ENCODE data around the gene C11orf16.

The C11orf16 gene

DNA sequence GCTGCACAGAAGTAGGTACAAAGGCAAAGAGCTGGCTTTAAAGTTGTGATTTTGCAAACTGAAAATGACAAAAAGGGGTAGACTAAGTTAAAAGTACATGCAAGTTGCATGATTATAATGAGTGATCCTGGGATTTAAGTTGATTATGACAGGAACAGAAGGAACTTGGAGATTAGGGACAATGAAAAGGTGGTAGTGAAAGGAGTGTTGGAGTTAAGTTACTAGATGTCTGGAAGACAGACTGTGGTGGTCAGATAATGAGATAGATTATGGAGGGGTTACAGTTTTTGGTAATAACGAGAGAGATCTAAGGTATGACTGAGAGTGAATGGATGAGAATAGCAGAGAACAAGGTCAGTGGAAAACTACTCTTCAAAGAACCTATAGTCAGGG is 39.2 kb upstream of the C11orf16 start:
- ChIA-PET POLR2A (no interaction called here), CTCF (interaction anchor here (0.7 kb wide), 1 partner anchor 16 kb away, joined by 3 read pairs; no protein-coding TSS in a partner anchor)
- Histone ChIP-seq H3K36me3 (ENCODE audit: control insufficient read depth in 2 of 2, insufficient read depth in 1 of 2, low read length in 2 of 2) (no peaks in the 10 kb centered on the region), H3K9me3 (ENCODE audit: control insufficient read depth, insufficient read depth, low read depth, low read length) (no peaks in the 10 kb centered on the region), H3K27ac (ENCODE audit: extremely low read depth, low read depth, low read length) (no peak overlapping the region), H3K4me1 (ENCODE audit: control insufficient read depth, insufficient read depth, low read length) (no peaks in the 10 kb centered on the region), H3K4me3 (ENCODE audit: low read depth, low read length) (no peak overlapping the region)
- TF ChIP-seq, protein P1, sequence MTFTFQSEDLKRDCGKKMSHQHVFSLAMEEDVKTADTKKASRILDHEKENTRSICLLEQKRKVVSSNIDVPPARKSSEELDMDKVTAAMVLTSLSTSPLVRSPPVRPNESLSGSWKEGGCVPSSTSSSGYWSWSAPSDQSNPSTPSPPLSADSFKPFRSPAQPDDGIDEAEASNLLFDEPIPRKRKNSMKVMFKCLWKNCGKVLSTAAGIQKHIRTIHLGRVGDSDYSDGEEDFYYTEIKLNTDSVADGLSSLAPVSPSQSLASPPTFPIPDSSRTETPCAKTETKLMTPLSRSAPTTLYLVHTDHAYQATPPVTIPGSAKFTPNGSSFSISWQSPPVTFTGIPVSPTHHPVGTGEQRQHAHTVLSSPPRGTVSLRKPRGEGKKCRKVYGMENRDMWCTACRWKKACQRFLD (tag by site-specific recombination; IDR thresholded peaks at IDR 0.05), result no peak
- TF ChIP-seq ZNF623 (tag by site-specific recombination; IDR thresholded peaks at IDR 0.05) (no peak), ZNF16 (tag by site-specific recombination; IDR thresholded peaks at IDR 0.05; ENCODE audit: low read depth) (no peak), ZNF416 (tag by site-specific recombination; IDR thresholded peaks at IDR 0.05) (no peak), ZNF37A (tag by site-specific recombination; IDR thresholded peaks at IDR 0.05) (no peak)
- TF ChIP-seq, protein P2, sequence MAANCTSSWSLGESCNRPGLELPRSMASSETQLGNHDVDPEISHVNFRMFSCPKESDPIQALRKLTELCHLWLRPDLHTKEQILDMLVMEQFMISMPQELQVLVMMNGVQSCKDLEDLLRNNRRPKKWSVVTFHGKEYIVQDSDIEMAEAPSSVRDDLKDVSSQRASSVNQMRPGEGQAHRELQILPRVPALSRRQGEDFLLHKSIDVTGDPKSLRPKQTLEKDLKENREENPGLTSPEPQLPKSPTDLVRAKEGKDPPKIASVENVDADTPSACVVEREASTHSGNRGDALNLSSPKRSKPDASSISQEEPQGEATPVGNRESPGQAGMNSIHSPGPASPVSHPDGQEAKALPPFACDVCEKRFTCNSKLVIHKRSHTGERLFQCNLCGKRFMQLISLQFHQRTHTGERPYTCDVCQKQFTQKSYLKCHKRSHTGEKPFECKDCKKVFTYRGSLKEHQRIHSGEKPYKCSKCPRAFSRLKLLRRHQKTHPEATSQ (tag by site-specific recombination; IDR thresholded peaks at IDR 0.05), result no peak

DNA sequence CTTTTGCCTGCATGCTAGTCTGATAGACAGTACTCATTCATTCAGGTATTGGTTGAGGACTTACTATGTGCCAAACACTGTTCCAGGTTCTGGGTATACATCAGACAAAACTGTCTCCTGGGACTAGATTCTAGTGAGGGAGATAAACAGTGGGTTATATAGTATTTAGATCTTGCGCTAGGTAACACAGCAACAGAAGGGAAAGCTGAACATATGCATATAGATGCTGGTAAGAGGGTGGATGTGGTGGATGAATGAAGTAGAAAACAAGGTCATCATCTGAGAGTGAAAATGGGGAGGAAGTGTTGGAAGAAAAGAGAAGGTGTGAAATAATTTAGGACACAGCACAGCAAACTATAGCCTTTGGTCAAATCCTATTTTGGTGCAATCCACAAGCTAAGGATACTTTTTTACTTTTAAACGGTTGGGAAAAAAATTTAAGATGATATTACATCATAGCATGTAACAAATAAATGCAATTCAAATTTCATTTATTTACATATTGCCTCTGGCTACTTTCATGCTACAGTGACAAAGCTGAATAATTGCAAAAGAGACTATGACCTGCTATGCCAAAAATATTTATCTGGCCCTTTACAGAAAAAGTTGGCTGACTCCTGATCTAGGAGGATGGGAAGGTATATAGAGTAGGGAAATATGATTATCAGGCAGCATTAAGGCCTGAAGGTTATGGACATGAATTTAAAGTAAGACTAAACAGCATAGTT is 38.6 kb upstream of the C11orf16 start:
- Histone ChIP-seq H3K4me3 (ENCODE audit: low read depth, low read length) (no peak overlapping the region), H3K36me3 (ENCODE audit: control insufficient read depth in 2 of 2, insufficient read depth in 1 of 2, low read length in 2 of 2) (no peaks in the 10 kb centered on the region), H3K27ac (ENCODE audit: extremely low read depth, low read depth, low read length) (no peak overlapping the region), H3K9me3 (ENCODE audit: control insufficient read depth, insufficient read depth, low read depth, low read length) (no peaks in the 10 kb centered on the region), H3K4me1 (ENCODE audit: control insufficient read depth, insufficient read depth, low read length) (no peaks in the 10 kb centered on the region)
- TF ChIP-seq, protein P3, sequence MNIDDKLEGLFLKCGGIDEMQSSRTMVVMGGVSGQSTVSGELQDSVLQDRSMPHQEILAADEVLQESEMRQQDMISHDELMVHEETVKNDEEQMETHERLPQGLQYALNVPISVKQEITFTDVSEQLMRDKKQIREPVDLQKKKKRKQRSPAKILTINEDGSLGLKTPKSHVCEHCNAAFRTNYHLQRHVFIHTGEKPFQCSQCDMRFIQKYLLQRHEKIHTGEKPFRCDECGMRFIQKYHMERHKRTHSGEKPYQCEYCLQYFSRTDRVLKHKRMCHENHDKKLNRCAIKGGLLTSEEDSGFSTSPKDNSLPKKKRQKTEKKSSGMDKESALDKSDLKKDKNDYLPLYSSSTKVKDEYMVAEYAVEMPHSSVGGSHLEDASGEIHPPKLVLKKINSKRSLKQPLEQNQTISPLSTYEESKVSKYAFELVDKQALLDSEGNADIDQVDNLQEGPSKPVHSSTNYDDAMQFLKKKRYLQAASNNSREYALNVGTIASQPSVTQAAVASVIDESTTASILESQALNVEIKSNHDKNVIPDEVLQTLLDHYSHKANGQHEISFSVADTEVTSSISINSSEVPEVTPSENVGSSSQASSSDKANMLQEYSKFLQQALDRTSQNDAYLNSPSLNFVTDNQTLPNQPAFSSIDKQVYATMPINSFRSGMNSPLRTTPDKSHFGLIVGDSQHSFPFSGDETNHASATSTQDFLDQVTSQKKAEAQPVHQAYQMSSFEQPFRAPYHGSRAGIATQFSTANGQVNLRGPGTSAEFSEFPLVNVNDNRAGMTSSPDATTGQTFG (tag by site-specific recombination; IDR thresholded peaks at IDR 0.05; ENCODE audit: borderline replicate concordance), result no peak
- no peak for TF ChIP-seq ZNF600 (tag by site-specific recombination; IDR thresholded peaks at IDR 0.05)
- TF ChIP-seq, protein P4, sequence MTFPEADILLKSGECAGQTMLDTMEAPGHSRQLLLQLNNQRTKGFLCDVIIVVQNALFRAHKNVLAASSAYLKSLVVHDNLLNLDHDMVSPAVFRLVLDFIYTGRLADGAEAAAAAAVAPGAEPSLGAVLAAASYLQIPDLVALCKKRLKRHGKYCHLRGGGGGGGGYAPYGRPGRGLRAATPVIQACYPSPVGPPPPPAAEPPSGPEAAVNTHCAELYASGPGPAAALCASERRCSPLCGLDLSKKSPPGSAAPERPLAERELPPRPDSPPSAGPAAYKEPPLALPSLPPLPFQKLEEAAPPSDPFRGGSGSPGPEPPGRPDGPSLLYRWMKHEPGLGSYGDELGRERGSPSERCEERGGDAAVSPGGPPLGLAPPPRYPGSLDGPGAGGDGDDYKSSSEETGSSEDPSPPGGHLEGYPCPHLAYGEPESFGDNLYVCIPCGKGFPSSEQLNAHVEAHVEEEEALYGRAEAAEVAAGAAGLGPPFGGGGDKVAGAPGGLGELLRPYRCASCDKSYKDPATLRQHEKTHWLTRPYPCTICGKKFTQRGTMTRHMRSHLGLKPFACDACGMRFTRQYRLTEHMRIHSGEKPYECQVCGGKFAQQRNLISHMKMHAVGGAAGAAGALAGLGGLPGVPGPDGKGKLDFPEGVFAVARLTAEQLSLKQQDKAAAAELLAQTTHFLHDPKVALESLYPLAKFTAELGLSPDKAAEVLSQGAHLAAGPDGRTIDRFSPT (tag by site-specific recombination; IDR thresholded peaks at IDR 0.05), result no peak
- 0 out of 2 replicates have a peak, but pooled peaks have one; percentile 21 for TF ChIP-seq PRDM1 (tag by site-specific recombination; IDR thresholded peaks at IDR 0.05)
- TF ChIP-seq, protein P5, sequence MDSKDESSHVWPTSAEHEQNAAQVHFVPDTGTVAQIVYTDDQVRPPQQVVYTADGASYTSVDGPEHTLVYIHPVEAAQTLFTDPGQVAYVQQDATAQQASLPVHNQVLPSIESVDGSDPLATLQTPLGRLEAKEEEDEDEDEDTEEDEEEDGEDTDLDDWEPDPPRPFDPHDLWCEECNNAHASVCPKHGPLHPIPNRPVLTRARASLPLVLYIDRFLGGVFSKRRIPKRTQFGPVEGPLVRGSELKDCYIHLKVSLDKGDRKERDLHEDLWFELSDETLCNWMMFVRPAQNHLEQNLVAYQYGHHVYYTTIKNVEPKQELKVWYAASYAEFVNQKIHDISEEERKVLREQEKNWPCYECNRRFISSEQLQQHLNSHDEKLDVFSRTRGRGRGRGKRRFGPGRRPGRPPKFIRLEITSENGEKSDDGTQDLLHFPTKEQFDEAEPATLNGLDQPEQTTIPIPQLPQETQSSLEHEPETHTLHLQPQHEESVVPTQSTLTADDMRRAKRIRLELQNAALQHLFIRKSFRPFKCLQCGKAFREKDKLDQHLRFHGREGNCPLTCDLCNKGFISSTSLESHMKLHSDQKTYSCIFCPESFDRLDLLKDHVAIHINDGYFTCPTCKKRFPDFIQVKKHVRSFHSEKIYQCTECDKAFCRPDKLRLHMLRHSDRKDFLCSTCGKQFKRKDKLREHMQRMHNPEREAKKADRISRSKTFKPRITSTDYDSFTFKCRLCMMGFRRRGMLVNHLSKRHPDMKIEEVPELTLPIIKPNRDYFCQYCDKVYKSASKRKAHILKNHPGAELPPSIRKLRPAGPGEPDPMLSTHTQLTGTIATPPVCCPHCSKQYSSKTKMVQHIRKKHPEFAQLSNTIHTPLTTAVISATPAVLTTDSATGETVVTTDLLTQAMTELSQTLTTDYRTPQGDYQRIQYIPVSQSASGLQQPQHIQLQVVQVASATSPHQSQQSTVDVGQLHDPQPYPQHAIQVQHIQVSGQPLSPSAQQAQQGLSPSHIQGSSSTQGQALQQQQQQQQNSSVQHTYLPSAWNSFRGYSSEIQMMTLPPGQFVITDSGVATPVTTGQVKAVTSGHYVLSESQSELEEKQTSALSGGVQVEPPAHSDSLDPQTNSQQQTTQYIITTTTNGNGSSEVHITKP (tag by site-specific recombination; IDR thresholded peaks at IDR 0.05), result no peak
- TF ChIP-seq, protein P6, sequence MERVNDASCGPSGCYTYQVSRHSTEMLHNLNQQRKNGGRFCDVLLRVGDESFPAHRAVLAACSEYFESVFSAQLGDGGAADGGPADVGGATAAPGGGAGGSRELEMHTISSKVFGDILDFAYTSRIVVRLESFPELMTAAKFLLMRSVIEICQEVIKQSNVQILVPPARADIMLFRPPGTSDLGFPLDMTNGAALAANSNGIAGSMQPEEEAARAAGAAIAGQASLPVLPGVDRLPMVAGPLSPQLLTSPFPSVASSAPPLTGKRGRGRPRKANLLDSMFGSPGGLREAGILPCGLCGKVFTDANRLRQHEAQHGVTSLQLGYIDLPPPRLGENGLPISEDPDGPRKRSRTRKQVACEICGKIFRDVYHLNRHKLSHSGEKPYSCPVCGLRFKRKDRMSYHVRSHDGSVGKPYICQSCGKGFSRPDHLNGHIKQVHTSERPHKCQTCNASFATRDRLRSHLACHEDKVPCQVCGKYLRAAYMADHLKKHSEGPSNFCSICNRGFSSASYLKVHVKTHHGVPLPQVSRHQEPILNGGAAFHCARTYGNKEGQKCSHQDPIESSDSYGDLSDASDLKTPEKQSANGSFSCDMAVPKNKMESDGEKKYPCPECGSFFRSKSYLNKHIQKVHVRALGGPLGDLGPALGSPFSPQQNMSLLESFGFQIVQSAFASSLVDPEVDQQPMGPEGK (tag by site-specific recombination; IDR thresholded peaks at IDR 0.05), result no peak
- ChIA-PET POLR2A (no interaction called here), CTCF (interaction anchor here (0.7 kb wide), 1 partner anchor 16 kb away, joined by 3 read pairs; no protein-coding TSS in a partner anchor)

Data from HEK293 (cell line).